ENCODE measurements around the gene MESP1.

Gene MESP1

GRCh38 chr15:89723031-89723430 is 28.0 kb downstream of the MESP1 start:
- no peak for DNase-seq (ENCODE audit: low read depth)

DNA sequence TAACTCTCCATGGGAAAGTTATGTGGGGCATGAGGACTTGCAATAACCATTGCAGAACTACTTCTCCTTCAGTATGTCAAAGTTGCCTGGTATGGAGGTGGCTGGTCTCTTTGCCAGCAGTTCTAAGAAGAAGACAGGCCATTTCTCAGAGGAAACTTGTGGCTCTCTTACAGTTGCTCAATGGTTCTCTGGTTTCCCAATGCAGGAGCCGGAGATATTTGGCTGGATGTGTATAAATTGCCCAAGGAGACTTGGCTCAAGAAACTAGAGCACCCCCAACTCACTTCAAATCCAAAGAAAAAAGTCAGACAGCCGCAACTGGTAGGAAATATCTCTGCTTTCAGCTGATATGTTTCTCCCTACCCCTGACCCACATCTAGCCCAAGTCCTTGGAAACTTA is 36.3 kb downstream of the MESP1 start:
- no peak for DNase-seq (ENCODE audit: low read depth)

DNA sequence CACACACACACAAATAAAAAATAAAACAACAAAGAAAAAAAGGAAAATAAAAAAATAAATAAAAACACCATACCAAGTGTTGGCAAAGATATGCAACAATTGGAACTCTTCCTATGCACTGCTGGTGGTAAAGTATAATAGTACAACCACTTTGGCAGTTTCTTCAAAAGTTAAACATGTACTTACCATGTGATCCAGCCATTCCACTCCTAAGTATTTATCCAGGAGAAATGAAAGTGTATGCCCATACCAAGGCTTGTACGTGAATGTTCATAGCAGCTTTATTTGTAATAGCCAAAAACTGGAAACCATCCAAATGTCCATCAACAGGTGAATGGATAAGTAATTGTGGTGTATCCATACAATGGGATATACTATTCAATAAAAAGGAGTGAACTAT is 43.5 kb downstream of the MESP1 start:
- no peak for DNase-seq (ENCODE audit: low read depth)

DNA sequence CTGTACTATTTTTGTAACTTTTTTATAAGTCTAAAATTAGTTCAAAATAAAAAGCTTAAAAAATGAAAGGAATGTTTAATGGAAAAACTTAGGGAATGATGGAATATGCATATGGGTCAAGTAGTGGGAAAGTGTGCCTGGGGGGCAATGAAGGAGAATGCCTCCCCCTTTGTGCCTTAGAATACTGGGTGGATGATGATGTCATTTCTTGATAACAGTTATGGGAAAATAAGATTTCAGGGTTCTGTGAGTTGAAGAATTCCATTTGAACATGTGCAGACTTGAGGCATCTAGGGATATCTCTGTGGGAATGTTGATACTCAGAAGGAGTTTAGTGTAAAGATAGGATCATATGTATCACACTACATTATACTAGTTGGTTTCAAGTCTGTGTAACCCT is 46.6 kb downstream of the MESP1 start:
- DNase-seq (ENCODE audit: low read depth): no peak

Data from stromal cell of bone marrow (primary cell).